GM12878 (cell line): ENCODE results near the gene KYAT1. TPM values are rescaled to one million over a fixed set of nuclear protein-coding genes. Genes with fewer than 3 reads are reported as not detected.
"Not testable (repeated sequence)": the region's sequence is repeated elsewhere in the genome, so short reads cannot be mapped to it uniquely, and the experiment has no call there.

Experiments used
- ATAC-seq: fragments of 200-7000 bp; cut with Tn5 transposase; 3 replicates; pipeline ENCODE4 v1.9.1; 2020; ENCODE audit warnings: mild to moderate bottlenecking, moderate library complexity
- BruUV-seq: library from RNA; stranded (reverse); fragments of 400-500 nt; replicated peaks from 2 replicates; lab custom pipeline; 2021; lab: Mats Ljungman, UMichigan
- CTCF ChIA-PET: fragments of 300-600 bp; sonication (Branson Sonifier 250); formaldehyde crosslinking; extraction: SDS; loops from one replicate; lab custom pipeline; 2021; ENCODE audit warnings: inconsistent platforms; lab: Yijun Ruan, JAX
- POLR2A ChIA-PET: fragments of 350-600 bp; formaldehyde crosslinking; extraction: SDS; loops from one replicate; lab custom pipeline; 2021; ENCODE audit warnings: inconsistent platforms; lab: Charles Lee
- RAD21 ChIA-PET: fragments of 300-600 bp; sonication (Branson Sonifier 250); formaldehyde crosslinking; loops from one replicate; lab custom pipeline; 2023; ENCODE audit warnings: antibody characterized with exemption; ENCODE audit not compliant: unreplicated experiment; lab: Charles Lee
- SMC1A ChIA-PET: fragments of 300-600 bp; sonication (Branson Sonifier 250); formaldehyde crosslinking; loops from one replicate; lab custom pipeline; 2023; ENCODE audit not compliant: unreplicated experiment, uncharacterized antibody; lab: Charles Lee
- DNase-seq: peaks from one replicate; pipeline ENCODE4 v3.0.0-alpha.2; 2011; ENCODE audit warnings: low read depth, low spot score
- FAIRE-seq: peaks from 3 replicates; lab custom pipeline; 2011; peaks lifted over from hg19 to GRCh38; lab: Jason Lieb, UNC
- H2AFZ ChIP-seq: 2 replicates; pipeline ENCODE4 v1.6.0; 2011; ENCODE audit warnings: low read depth, low read length, control low read depth; ENCODE audit not compliant: control insufficient read depth
- H3K27ac ChIP-seq: 2 replicates; pipeline ENCODE4 v1.5.1; 2011; ENCODE audit warnings: control low read depth; ENCODE audit not compliant: control insufficient read depth, insufficient read depth
- H3K27me3 ChIP-seq, 2 experiments: replicated peaks in 1 of 2; 2 replicates each; pipeline versions ENCODE4 v1.6.0 to v1.6.1; 2011; ENCODE audit warnings: low read length in 1 of 2; ENCODE audit not compliant: control insufficient read depth in 2 of 2, insufficient read depth in 2 of 2
- H3K36me3 ChIP-seq, 2 experiments: 2 replicates each; pipeline ENCODE4 v1.5.1; 2011; ENCODE audit warnings: low read length in 1 of 2; ENCODE audit not compliant: control insufficient read depth in 2 of 2, insufficient read depth in 2 of 2
- H3K4me1 ChIP-seq: 2 replicates; pipeline ENCODE4 v1.6.1; 2011; ENCODE audit warnings: mild to moderate bottlenecking, low read length, moderate library complexity, mixed read lengths; ENCODE audit not compliant: control insufficient read depth, insufficient read depth
- H3K4me2 ChIP-seq: 2 replicates; pipeline ENCODE4 v1.6.0; 2011; ENCODE audit warnings: control low read depth; ENCODE audit not compliant: control insufficient read depth, insufficient read depth
- H3K4me3 ChIP-seq: fragments of 200-600 bp; sonication (generic); 2 replicates; pipeline ENCODE4 v1.5.1; 2016
- H3K79me2 ChIP-seq: 2 replicates; pipeline ENCODE4 v1.6.0; 2011; ENCODE audit warnings: low read length; ENCODE audit not compliant: control insufficient read depth, insufficient read depth
- H3K9ac ChIP-seq: 2 replicates; pipeline ENCODE4 v1.8.0; 2011; ENCODE audit warnings: low read length, control low read depth, mixed read lengths; ENCODE audit not compliant: control insufficient read depth, insufficient read depth
- H3K9me3 ChIP-seq: replicated peaks from 3 replicates; pipeline ENCODE4 v1.5.1; 2011; ENCODE audit warnings: mild to moderate bottlenecking, low read length; ENCODE audit not compliant: control insufficient read depth, insufficient read depth
- H4K20me1 ChIP-seq: 2 replicates; pipeline ENCODE4 v1.6.0; 2011; ENCODE audit not compliant: control insufficient read depth, insufficient read depth
- WGBS: methylation state at CpG from one replicate; pipeline ENCODE4 v1.1.6; 2016; ENCODE audit warnings: low lambda C conversion rate; ENCODE audit not compliant: insufficient replicate concordance, insufficient coverage; ENCODE audit errors: missing lambda C conversion rate; 5-methylcytosine and 5-hydroxymethylcytosine counted together
- in situ Hi-C: fragments of 300-500 bp; cut with MboI; formaldehyde crosslinking; loops from 9 replicates; pipeline ENCODE4 v1.14.3; 2018; ENCODE audit warnings: mixed read lengths
- intact Hi-C: fragments of 100-400 bp; cut with micrococcal nuclease; formaldehyde crosslinking; loops from one replicate; pipeline ENCODE4 v1.14.2; 2022; ENCODE audit not compliant: unreplicated experiment
- polyA plus RNA-seq, 11 experiments: library from polyadenylated mRNA; depleted of rRNA in 4 of 11; unstranded in 6 of 11; stranded (reverse) in 5 of 11; fragments of >200 nt; fragmentation: Nextera tagmentation in 4 of 11; fragmentation: Illumina TruSeq in 1 of 11; extraction: Ambion mirVana in 4 of 11; extraction: Trizol in 1 of 11; gene quantifications; 1 replicate in 1 of 11; 2 replicates in 10 of 11; pipeline versions ENCODE4 v1.2.1 to v1.2.3, GENCODE V29; 2011 to 2016; ENCODE audit warnings: inconsistent platforms in 2 of 11, missing spikeins in 2 of 11, low read depth in 1 of 11
- total RNA-seq, 4 experiments: library from RNA; depleted of rRNA in 3 of 4; stranded (reverse); fragments of >200 nt in 3 of 4; fragmentation: Illumina TruSeq in 1 of 4; extraction: Trizol in 1 of 4; gene quantifications; 2 replicates each; pipeline versions ENCODE4 v1.2.1 to v1.2.3, GENCODE V29; 2013 to 2021

The KYAT1 gene
- total and polyA plus RNA-seq, 10 of the 15 experiments (the other 5 are each of a cell fraction or from before 2014, with no cell fraction given), result 5.8 to 15.7 (median 11.4) TPM

DNA sequence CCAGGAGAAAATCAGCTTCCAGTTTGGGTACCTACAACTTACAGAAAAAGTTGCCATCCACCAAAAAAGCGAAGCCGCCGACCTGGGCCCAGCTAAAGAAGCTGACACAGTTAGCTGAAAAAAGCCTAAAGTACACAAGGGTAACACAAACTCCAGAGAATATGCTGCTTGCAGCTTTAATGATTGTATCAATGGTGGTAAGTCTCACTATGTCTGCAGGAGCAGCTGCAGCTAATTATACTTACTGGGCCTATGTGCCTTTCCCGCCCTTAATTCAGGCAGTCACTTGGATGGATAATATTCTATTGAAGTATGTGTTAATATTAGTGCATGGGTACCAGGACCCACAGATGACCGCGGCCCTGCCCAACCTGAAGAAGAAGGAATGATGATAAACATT is 27.3 kb downstream of the KYAT1 start:
- RAD21 ChIA-PET, H3K36me3 ChIP-seq, ATAC-seq, in situ Hi-C loops, H3K4me1 ChIP-seq, intact Hi-C loops, H3K27me3 ChIP-seq, H4K20me1 ChIP-seq, FAIRE-seq, DNase-seq, H3K4me3 ChIP-seq, H2AFZ ChIP-seq, POLR2A ChIA-PET, H3K79me2 ChIP-seq, H3K9ac ChIP-seq, H3K27ac ChIP-seq, H3K9me3 ChIP-seq, H3K4me2 ChIP-seq, BruUV-seq: not testable (repeated sequence)
- ChIA-PET SMC1A (interaction anchor here (0.6 to 1.4 kb wide), 3 partner anchors 8 to 143 kb away, joined by 3 read pairs; no protein-coding TSS in a partner anchor), CTCF (interaction anchor here (0.9 kb wide), 2 partner anchors 26 to 74 kb away, joined by 3 read pairs; no protein-coding TSS in a partner anchor)
- 96% methylated on average over 6 of the region's 6 CpGs for WGBS

DNA sequence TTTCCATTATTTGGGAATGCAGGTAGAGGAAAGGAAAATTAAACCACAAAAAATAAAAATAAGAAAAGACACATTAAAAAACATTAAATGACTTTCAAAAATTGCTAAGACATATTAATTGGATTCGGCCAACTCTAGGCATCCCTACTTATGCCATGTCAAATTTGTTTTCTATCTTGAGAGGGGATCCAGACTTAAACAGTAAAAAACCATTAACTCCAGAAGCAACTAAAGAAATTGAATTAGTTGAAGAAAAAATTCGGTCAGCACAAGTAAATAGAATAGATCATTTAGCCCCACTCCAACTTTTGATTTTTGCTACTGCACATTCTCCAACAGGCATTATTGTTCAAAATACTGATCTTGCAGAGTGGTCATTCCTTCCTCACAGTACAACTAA is 29.1 kb downstream of the KYAT1 start:
- RAD21 ChIA-PET, H3K27ac ChIP-seq, H3K36me3 ChIP-seq, BruUV-seq, FAIRE-seq, DNase-seq, H3K9ac ChIP-seq, H3K79me2 ChIP-seq, H3K4me3 ChIP-seq, in situ Hi-C loops, H3K4me1 ChIP-seq, H2AFZ ChIP-seq, H3K9me3 ChIP-seq, intact Hi-C loops, H3K27me3 ChIP-seq, H3K4me2 ChIP-seq, POLR2A ChIA-PET, H4K20me1 ChIP-seq, SMC1A ChIA-PET, ATAC-seq: not testable (repeated sequence)
- WGBS, result 50% methylated on average over 2 of the region's 2 CpGs
- CTCF ChIA-PET, result interaction anchor here (0.8 to 1.7 kb wide), 5 partner anchors 11 to 76 kb away, joined by 3 to 5 read pairs (median 3); partner anchors contain the start of genes KYAT1 and LRRC8A
